GM19438 (cell line): Measurements from ENCODE around the gene SNRNP48.

Experiments
- ATAC-seq: cut with Tn5 transposase; IDR thresholded peaks from one replicate; pipeline ENCODE4 v1.9.1; 2021; ENCODE audit warnings: low read depth; ENCODE audit not compliant: unreplicated experiment

Gene SNRNP48

DNA sequence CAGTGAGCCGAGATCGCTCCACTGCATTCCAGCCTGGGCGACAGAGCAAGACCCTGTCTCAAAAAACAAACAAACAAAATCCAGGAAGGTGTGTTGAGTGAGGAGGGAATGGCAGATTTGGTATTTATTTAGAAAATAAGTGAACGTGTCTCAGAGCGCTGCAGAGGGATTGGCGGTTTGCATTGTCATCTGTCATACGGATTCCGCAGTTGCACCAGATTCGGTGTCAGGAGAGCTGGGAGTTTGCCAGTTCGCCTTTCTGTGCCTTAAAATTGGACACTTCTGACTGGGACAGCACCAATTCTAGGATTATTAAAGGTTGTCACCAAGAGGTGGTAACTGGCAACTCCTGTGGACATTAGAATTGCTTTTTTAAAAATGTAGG lies 912 bp downstream of the SNRNP48 start:
- no peak for ATAC-seq

DNA sequence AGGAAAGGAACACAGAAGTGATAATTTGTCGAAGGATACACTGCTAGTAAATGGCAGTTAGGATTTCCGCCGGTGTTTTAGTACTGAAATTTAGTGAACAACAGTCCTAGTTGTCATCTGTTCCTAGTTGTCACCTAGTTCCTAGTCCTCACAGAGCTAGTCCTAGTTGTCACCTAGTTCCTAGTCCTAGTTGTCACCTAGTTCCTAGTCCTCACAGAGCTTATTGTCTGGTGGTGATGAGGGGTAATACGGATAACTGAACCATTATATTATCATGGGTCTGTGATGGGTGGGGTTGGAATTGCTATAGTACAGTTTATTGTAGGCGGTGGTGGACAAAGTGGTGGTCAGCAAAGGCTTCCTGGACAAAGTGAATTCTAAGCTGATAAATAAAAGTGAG lies 1.8 kb downstream of the SNRNP48 start:
- ATAC-seq = no peak

DNA sequence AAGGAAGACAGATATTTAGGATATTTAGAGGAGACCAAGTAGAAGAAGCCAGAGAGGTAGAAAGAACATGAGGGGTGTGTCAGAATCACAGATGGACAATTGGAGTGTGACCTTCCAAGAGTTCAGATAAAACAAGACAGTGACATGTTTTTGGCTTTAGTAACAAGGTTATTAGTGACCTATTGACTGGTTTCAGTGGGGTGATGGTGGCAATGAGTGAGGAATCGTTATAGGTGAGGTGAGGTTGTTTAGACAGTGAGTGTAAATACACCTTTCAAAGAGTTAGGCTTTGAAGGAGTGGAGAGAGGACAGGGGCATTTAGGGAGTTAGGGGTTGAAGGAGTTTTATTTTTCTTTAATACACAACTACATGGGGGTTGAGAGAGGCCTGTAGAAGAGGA lies 3.2 kb downstream of the SNRNP48 start:
- no peak for ATAC-seq

DNA sequence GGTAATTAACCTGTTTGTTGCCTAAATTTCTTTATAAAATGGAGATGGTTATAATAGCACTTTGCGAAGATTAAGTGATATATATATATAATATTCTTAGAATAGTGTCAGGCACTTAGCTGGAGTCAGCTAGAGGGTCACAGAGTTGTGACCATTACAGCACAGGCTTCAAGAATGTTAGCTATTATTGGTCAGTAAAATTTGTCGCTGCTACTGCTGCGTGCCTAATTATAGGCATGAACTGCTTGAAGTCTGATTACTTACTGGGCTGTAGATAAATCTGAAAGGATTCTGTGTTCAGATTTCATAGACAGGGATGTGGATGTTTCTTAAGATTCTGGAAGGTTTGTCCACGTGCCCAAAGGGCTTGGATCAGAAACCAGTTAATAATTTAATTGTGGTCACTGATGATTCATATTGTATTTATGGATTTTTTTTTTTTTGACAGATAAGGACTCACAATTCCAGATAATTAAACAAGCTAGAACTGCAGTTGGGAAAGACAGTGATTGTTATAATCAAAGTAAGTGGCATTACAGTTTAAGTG lies 4.7 kb downstream of the SNRNP48 start:
- ATAC-seq = no peak

- no peak for ATAC-seq
These were observed 14.0 kb downstream of the SNRNP48 start for GRCh38 chr6:7604003-7604402.

GRCh38 chr6:7604506-7604905 lies 14.5 kb downstream of the SNRNP48 start:
- ATAC-seq = no peak

DNA sequence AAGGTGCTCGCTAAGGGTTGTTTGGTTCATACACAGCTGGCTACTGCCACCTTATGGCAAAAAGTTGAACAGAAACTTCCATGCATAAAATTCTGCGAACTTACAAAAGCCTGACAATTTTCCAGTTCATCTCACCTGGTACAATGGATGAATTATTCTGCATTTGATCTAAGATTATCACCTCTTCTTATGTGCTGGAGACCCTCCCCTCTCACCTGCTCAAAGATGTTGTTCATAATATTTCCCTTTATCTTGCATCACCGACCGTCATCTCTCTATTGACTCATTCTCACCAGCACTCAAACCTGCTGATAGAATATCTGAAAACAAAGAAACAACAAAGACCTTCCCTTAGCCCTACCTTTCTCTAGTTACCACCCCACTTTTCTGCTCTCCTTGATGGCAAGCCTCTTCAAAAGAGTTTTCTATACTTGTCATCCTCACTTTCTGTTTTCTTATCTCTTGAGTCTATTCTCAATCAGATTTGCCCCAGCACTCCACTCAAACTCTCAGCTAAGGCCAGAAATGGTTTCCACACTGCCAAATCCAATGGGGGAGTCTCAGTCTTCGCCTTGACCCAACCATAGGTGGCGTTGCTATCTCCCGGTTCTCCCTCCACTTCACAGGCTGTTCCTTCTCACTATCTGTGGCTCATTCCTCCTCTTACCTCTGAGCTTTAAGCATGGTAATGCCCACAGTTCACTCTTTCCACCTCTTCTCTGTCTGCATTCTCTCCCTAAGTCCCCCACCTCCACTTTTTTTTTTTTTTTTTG lies 25.8 kb downstream of the SNRNP48 start:
- ATAC-seq = no peak

DNA sequence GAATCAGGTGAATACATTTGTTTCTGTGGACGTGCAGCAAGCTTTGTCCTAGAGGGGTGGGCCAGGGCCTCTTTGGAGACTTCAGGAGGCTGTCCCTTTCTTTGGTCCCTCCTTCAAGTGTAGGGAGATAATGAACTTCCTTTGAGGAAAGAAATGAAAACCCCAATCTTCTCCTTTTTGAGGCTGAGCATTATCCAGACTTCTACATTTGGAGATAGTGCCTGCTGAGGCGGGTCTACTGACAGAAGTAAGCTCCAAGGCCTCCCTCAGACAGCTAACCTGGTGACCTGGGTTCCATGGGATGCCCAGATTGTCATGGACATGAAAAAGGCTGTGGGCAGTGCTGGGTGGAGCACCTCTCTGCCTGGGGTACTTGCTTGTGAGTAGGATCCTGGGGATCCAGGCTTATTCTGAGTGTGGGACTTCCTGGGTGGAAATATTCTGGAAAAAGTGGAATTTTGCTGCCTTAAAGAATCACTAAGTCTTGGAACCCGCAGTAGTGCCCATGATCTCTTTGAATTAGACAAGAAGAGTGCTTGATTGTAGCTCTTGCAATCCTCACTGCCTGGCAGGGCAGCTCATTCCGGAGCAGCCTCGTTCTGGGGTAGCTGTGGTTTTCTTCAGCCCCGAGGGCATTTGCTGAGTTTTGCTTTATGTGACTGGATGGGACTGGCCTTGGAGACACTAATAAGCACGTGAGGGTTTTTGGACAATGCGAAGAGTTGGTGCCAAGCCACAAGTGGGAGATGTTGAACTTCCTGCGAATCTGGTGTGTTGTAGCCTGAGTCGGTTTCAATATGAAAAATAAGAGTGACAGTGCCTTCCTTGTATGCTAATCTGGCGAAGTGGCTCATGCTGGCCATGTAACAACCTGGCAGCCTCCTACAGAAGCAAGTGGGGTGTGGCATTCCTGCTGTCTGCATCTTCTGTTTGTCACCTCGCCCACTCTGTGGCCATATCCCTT lies 28.1 kb downstream of the SNRNP48 start:
- ATAC-seq = no peak

GRCh38 chr6:7621761-7622160 lies 31.8 kb downstream of the SNRNP48 start:
- ATAC-seq = no peak

GRCh38 chr6:7624796-7625710 lies 35.1 kb downstream of the SNRNP48 start:
- no peak for ATAC-seq

GRCh38 chr6:7628479-7628878 lies 38.5 kb downstream of the SNRNP48 start:
- no peak for ATAC-seq

GRCh38 chr6:7628909-7629308 lies 38.9 kb downstream of the SNRNP48 start:
- no peak for ATAC-seq

DNA sequence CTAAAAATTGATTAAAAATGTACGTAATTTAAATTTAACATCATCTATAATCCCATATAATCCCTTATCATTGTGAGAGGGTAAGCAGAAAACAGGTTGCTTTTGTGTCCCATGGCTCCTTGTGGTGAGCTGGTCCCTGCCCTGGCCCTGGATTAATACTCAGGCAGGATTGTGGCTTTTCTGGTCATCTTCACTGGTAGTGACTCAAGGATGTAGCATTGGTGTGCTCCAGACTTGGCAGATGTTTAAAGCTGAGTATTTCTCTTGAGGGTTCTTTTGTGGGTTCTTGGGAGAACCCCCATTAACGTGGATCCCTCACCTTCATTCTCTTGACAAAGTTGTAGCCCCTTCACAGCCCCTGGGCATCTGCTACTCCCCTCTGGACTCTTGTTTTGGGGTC lies 39.3 kb downstream of the SNRNP48 start:
- no peak for ATAC-seq

DNA sequence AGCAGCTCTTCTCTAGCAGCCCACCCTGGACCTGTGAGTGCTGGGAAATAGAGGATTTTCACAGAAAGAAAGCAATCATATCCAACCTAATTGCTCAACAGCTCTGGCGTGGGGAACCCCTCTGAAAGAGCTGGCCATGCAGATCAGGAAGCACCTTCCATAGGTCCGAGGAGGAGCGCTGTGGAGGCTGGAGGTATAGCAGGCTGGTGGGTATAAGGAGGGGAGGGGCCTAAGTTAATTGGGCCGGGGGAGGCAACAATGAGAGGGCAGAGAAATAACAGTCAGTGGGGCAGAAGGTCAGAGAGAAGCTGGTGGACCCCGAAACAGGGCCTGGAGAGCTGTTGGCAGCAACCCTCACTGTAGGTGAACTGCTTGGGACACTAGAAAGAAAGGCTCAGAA lies 40.8 kb downstream of the SNRNP48 start:
- ATAC-seq = no peak

DNA sequence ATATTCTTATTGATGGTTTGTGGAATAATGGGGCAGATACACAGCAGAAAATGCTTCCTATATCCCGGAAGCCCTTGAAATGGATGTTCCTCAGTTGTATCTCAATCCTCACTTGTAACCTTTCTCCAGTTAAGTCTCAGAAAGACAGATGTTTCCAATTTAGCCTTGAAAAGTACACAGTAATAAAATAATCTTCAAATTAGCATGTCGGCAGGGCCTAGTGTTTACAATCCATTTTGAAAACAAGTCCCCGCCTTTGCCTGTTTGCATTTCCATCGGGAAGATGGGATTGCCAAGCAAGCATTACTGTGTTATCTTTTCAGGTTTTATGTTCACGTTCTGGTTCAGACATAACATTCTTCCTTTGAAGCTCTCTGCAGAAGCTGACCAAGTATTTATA lies 41.5 kb downstream of the SNRNP48 start:
- no peak for ATAC-seq

DNA sequence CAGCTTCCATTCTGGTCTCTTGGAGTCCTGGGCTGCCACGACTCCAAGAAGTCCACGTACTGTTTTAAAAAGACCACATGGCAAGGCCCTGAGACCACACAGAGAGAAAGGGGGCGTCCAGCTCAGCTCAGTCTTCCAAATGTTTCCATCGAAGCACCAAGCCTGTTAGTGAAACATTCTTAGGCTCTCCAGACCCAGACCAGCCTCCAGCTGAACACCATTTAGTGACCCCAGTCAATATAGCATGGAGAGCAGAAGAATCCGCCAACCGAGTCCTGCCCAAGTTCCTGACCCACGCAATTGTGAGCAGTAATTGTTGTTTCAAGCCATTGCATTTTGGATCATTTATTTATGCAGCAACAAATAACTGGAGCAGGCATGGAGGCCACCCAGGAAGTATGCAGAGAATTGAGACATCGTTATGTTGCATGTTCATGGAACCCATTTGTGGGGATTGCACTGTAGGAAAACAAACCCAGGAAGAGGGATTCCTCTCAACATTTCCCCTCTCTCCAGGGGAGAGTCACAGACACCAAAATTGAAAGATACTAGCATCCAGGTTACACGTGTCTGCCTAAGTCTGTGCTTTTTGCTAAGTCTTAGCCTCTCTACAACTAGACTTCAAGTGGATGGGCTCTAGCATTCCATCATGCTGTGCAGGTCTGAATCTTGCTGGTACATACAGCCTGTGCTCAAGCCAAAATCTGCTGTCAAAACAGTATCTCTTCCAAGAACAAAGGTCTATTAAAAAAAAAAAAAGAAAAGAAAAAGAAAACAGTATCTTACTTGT lies 42.7 kb downstream of the SNRNP48 start:
- ATAC-seq = no peak

DNA sequence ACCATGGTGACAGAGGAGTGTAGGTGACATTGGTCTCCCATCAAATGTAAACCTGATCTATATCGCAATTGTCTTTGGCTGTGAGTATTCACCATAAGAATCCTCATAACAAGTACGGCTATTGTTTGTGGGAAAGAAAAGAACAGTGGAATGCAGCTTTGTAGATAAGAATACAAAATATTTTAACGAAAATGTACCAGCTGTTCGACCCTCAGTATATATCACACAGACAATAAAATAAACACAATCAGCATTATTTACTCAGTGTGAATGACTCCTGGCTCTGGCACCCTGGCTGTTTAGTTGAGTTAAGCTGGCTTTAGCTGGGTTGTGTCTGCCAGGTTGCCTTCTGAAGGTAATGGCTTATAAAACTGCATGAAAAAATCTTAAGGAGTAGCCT lies 43.4 kb downstream of the SNRNP48 start:
- ATAC-seq = no peak

DNA sequence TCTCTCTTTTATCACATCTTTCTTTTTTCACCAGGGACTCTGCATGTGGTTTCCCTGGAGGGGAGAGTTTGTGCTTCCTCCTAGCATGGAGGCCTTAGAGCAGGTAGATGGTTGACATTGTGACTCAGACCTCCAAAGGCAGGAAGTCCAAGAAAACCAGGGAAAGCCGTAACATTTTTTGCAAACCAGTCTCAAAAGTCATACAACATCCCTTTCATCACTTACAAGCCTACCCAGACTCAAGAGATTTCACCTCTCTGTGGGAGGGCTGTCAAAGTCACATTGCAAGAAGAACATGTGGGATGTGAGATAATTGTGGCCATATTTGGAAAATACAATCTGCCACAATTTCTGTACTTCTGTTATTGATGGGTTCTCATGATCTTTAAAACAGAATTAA lies 46.2 kb downstream of the SNRNP48 start:
- ATAC-seq = no peak

GRCh38 chr6:7637533-7637932 lies 47.5 kb downstream of the SNRNP48 start:
- no peak for ATAC-seq

DNA sequence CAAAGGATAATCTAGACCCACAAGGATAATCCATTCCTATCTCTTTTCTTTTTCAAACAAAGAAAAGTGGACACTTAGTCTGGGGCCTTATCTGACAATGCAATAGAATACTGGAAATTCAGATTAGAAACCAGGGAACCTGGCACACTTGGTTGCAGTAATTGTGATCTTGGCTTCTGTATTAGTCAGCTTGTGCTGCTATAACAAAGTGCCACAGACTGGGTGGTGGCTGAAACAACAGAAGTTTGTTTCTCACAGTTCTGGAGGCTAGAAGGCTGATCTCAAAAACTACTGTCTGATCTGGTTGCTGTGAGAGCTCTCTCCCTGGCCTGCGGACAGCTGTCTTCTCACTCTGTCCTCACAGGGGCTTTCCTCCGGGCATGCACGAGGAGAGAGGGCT lies 49.4 kb downstream of the SNRNP48 start:
- no peak for ATAC-seq
